Activated T-cell treated with anti-CD3 and anti-CD28 coated beads, Interleukin-2, amount 50 U/mL, for 4 hours (primary cell): ENCODE results near the gene YPEL2. TPM values are rescaled to one million over a fixed set of nuclear protein-coding genes. Genes with fewer than 3 reads are reported as not detected.
"Not testable (repeated sequence)": the region's sequence is repeated elsewhere in the genome, so short reads cannot be mapped to it uniquely, and the experiment has no call there.

Source experiments
- ATAC-seq, 2 donors: fragments of 200-7000 bp; cut with Tn5 transposase; one replicate each; pipeline ENCODE4 v1.10.0; 2021
- DNase-seq: peaks from one replicate; pipeline ENCODE4 v3.0.0-alpha.2; 2020
- H3K27me3 Mint-ChIP-seq: one replicate; pipeline ENCODE4 v1.8.0; 2021; ENCODE audit warnings: low read depth, mixed read lengths
- H3K36me3 Mint-ChIP-seq: one replicate; pipeline ENCODE4 v1.8.0; 2022; ENCODE audit warnings: mixed read lengths; ENCODE audit not compliant: insufficient read depth
- H3K4me1 Mint-ChIP-seq: one replicate; pipeline ENCODE4 v1.8.0; 2021; ENCODE audit warnings: low read depth, mixed read lengths
- H3K4me3 Mint-ChIP-seq: one replicate; pipeline ENCODE4 v1.8.0; 2021; ENCODE audit warnings: mild to moderate bottlenecking, moderate library complexity, mixed read lengths
- H3K9me3 Mint-ChIP-seq: one replicate; pipeline ENCODE4 v1.8.0; 2021; ENCODE audit warnings: mixed read lengths
- total RNA-seq, 3 donors: library from RNA; stranded (reverse); gene quantifications; one replicate each; pipeline ENCODE4 v1.2.1, GENCODE V29; 2021

YPEL2 gene
- total RNA-seq, 3 donors from 2014 or later, result 1.3 to 3.1 (median 1.8) TPM

DNA sequence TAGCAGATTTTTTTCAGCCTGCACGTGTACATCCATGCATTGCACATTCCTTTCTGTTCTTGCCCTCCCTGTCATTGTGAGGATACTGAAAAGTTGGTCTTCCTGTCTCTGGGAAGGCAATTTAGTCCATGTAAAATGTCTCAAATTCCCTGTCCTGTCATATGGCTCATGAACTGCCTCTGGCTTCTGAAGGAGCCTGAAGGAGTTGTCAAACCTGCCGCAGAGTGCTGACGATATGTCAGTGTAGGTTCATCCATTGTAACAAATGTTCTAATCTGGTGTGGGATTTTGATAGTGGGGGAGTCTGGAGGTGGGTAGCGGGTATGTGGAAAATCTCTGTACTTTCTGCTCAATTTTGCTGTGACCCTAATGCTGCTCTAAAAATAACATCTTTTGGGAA, 59.6 kb downstream of the YPEL2 start:
- H3K9me3 Mint-ChIP-seq, result no peaks in the 10 kb centered on the region
- peaks cover 8% of the 10 kb centered on the region for H3K36me3 Mint-ChIP-seq

DNA sequence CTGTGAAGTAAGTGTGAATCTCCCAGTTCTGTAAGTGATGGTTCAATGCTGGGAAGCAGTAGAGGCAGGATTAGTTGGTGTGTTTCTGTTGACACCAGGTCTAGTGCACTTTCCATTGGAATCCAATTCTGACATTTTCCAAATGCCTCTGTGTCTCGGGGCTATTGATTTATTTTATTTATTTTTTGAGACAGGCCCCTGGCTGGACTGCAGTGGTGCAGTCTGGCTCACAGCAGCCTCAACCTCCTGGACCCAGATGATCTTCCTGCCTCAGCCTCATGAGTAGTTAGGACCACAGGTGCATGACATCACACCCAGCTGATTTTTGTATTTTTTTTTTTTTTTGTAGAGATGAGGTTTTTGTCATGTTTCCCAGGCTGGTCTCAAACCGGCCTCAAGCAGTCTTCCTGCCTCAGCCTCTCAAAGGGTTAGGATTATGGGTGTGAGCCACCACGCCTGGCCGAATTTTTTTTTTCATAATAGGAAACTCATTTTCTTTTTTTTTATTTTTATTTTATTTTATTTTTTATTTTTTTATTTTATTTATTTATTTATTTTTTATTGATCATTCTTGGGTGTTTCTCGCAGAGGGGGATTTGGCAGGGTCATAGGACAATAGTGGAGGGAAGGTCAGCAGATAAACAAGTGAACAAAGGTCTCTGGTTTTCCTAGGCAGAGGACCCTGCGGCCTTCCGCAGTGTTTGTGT, 61.7 kb downstream of the YPEL2 start:
- ATAC-seq (no peak), DNase-seq (no peak)
- no peaks in the 10 kb centered on the region for H3K27me3 Mint-ChIP-seq
- H3K4me3 Mint-ChIP-seq, result no peak overlapping the region
- H3K4me1 Mint-ChIP-seq, result no peaks in the 10 kb centered on the region
- no peaks in the 10 kb centered on the region for H3K9me3 Mint-ChIP-seq
- H3K36me3 Mint-ChIP-seq, result peaks cover 18% of the 10 kb centered on the region

More for the DNA sequence above, 59.6 kb downstream of the YPEL2 start:
- no peaks in the 10 kb centered on the region for H3K4me1 Mint-ChIP-seq
- H3K4me3 Mint-ChIP-seq, result no peak overlapping the region
- DNase-seq (no peak), ATAC-seq (no peak)
- H3K27me3 Mint-ChIP-seq, result no peaks in the 10 kb centered on the region

DNA sequence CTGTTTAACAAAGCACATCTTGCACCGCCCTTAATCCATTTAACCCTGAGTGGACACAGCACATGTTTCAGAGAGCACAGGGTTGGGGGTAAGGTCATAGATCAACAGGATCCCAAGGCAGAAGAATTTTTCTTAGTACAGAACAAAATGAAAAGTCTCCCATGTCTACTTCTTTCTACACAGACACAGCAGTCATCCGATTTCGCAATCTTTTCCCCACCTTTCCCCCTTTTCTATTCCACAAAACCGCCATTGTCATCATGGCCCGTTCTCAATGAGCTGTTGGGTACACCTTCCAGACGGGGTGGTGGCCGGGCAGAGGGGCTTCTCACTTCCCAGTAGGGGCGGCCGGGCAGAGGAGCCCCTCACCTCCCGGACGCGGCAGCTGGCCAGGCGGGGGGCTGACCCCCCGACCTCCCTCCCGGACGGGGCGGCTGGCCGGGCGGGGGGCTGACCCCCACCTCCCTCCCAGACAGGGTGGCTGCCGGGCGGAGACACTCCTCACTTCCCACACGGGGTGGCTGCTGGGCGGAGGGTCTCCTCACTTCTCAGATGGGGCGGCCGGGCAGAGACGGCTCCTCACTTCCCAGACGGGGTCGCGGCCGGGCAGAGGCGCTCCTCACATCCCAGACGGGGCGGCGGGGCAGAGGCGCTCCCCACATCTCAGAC, 62.4 kb downstream of the YPEL2 start:
- not testable (repeated sequence) for H3K4me3 Mint-ChIP-seq, ATAC-seq, H3K9me3 Mint-ChIP-seq, H3K4me1 Mint-ChIP-seq, DNase-seq, H3K27me3 Mint-ChIP-seq
- peaks cover 25% of the 10 kb centered on the region for H3K36me3 Mint-ChIP-seq

DNA sequence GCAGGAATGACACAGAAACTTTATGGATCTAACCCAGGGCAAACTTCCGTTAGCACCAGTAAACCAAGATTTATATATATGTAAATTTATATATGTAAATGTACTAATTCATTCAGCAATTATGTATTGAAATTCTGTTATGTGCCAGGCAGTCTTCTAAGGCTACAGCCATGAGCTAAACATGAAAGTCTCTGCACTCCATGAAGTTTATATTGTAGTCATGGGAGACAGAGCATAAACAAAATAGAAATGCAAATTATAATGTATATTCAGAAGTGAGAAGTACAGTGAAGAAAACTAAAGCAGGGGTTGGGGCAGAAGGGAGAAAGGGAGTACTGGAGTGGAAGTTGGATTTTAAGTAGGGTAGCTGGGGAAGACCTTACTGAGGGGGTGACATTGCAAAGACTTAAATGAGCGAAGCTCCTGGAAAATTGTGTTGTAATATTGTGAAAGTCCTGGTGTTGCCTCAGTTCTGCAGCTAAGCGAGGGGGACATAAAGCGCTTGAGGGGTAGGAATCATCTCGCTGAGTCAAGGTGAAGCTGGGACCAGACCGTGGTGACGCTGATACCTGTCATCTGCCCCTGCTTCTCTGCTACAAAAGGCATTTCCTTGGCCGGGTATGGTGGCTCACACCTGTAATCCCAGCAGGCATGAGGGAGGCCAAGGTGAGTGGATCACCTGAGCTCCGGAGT, 64.8 kb downstream of the YPEL2 start:
- Mint-ChIP-seq H3K36me3 (peaks cover 31% of the 10 kb centered on the region), H3K4me3 (no peak overlapping the region), H3K27me3 (no peaks in the 10 kb centered on the region), H3K9me3 (no peaks in the 10 kb centered on the region), H3K4me1 (no peaks in the 10 kb centered on the region)
- ATAC-seq (no peak), DNase-seq (no peak)

DNA sequence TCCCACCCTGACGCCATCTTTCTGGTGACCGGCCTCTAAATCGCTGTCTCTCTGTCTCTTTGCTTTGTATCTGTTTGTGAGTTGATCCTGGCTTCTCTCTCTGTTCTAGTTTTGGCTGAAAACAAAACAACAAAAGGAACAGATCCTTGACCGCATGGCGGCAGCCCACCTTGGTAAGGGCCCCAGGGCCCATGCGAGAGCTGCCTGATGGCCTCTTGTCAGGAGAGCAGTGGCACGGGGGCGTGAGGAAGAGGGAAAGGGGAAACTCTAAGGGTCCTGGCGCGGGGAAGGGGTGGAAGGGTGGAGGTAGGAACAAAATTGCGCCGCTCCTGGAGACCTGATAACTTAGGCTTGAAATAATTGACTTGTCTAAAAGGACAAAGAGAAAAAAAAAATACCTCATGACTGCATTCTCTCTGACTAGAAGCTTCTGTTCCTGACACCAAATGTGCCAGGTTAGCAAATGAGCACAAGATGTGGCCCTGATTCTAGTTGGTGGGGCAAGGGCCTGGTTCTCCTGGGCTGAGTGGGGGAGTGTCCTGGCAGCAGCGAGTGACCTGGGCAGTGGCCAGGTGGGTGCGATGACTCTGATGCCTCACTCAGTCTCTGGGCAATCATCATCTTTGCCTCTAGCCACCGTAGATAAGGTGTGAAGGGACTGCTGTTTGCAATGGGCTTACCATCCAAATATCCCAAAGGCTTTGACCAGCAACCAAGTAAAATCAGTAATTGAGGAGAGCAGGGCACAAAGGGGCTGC, 66.0 kb downstream of the YPEL2 start:
- ATAC-seq, result no peak
- Mint-ChIP-seq H3K36me3 (peaks cover 31% of the 10 kb centered on the region), H3K4me1 (no peaks in the 10 kb centered on the region), H3K4me3 (no peak overlapping the region), H3K27me3 (no peaks in the 10 kb centered on the region), H3K9me3 (no peaks in the 10 kb centered on the region)
- DNase-seq, result no peak

DNA sequence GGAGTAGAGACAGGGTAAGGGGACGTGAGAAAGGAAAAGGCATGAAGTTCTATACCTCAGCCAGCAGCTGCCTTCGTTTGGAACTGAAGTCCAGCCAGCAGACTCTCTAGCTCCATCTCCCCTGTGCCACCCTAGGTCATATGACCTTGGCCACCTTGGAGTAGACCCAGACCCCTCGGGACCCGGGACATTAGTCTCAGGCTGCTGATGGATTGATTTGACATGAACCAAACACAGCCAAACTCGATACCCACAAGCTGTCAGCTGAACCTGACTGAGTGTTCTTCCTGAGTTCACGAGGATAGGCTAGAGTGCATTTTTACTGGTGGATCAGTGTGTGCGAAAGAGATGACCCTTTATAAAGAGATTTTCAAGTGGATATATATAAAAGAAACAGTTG, 68.5 kb downstream of the YPEL2 start:
- Mint-ChIP-seq H3K9me3 (no peaks in the 10 kb centered on the region), H3K4me3 (no peak overlapping the region), H3K36me3 (peaks cover 36% of the 10 kb centered on the region)

DNA sequence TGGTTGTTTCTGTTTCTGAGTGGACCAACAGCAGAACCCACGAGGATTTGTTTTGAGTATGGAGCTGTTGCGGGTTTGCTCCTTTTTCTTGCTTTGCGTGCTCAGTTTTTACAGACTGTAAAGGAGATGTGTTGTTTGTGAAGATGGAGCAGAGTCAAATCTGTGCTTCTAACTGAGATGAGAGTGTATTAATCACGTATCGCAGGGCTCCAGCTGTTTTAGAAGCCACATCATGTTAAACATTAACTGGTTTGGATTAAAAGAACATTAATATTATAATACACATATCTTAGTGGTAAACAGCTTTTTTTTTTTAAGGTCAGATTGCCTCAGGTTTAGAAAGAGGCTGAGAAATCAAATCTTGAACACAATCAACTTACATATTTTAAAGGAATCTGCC, 69.4 kb downstream of the YPEL2 start:
- Mint-ChIP-seq H3K4me3 (no peak overlapping the region), H3K4me1 (no peaks in the 10 kb centered on the region), H3K36me3 (peaks cover 36% of the 10 kb centered on the region), H3K9me3 (no peaks in the 10 kb centered on the region), H3K27me3 (no peaks in the 10 kb centered on the region)
- DNase-seq, result no peak
- no peak for ATAC-seq

More for the DNA sequence above, 68.5 kb downstream of the YPEL2 start:
- Mint-ChIP-seq H3K4me1 (no peaks in the 10 kb centered on the region), H3K27me3 (no peaks in the 10 kb centered on the region)
- ATAC-seq, result no peak
- no peak for DNase-seq

DNA sequence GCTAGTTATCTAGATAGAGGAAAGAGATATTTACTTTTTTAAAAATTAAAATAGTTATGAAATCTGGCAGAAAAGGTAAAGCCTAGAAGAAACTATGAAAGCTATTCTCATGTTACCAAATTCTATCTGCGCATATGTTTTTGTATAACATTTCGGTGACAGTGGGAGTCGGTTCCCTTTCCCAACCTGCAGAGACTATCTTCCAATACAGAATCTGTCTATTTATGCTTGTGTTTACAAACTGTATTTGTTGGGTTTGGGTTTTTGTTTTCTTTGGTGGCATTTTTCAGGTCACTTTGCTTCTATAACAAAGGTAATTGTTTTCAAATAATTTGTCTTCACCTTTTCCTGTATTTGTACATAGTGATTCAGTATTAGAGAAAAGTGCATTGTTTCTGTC, 69.8 kb downstream of the YPEL2 start:
- no peaks in the 10 kb centered on the region for H3K9me3 Mint-ChIP-seq
- no peak for ATAC-seq
- peaks cover 38% of the 10 kb centered on the region for H3K36me3 Mint-ChIP-seq
- no peaks in the 10 kb centered on the region for H3K27me3 Mint-ChIP-seq
- H3K4me1 Mint-ChIP-seq, result no peaks in the 10 kb centered on the region
- no peak overlapping the region for H3K4me3 Mint-ChIP-seq
- DNase-seq, result no peak

DNA sequence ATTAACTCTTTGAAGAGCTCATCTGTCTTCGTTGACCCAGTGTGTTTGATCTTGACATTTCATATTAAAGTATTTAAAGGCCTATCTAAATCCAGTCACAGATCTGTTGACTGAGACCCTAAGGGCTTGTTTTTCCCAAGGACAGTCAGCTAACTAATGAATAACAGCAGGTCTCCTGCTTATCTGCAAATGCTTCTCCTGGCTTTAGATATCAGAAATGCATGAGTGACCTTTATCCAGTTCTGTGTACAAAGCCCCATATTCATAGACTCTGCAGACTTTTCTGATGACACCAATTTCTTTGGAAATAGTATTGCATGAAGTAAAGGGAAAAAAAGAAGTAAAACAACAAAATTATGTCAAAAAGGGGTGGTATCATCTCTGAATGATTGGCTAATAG, 70.3 kb downstream of the YPEL2 start:
- H3K36me3 Mint-ChIP-seq, result peaks cover 38% of the 10 kb centered on the region
- DNase-seq, result no peak
- no peaks in the 10 kb centered on the region for H3K27me3 Mint-ChIP-seq
- H3K4me3 Mint-ChIP-seq, result no peak overlapping the region
- no peak for ATAC-seq
- no peaks in the 10 kb centered on the region for H3K4me1 Mint-ChIP-seq
- H3K9me3 Mint-ChIP-seq, result no peaks in the 10 kb centered on the region

DNA sequence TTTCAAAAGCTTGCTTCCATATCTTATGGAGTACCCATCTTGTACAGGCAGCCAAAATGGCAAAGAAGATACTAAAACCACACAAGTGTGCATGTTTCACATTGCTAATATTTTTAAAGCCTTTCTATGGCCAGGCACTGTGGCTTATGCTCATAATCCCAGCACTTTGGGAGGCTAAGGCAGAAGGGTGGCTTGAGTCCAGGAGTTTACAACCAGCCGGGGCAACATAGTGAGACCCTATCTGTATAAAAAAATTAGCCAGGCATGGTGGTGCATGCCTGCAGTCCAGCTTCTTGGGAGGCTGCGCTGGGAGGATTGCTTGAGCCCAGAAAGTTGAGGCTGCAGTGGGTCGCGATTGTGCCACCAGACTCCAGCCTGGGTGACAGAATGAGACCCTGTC, 71.3 kb downstream of the YPEL2 start:
- ATAC-seq (no peak), DNase-seq (no peak)
- Mint-ChIP-seq H3K27me3 (no peaks in the 10 kb centered on the region), H3K4me3 (no peak overlapping the region), H3K36me3 (peaks cover 30% of the 10 kb centered on the region), H3K9me3 (no peaks in the 10 kb centered on the region), H3K4me1 (no peaks in the 10 kb centered on the region)

DNA sequence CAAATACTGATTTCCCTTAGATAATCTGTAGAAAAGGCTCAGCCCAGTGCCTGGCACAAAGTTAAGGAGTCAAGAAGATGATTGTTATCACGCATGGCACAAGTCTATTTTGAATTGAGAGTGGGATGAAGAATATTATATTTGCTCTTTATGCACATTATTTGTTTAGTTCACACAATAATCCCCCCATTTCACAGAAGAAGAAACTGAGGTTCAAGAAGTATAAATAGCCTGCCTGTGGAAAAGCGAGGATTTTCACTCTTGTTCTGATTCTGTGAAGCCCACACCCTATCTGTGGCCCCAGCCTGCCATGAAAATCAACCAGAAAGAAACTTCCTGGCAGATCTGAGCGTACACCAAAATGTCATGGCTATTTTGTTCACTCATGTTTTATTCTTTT, 73.0 kb downstream of the YPEL2 start:
- Mint-ChIP-seq H3K4me3 (no peak overlapping the region), H3K9me3 (no peaks in the 10 kb centered on the region), H3K36me3 (peaks cover 15% of the 10 kb centered on the region), H3K27me3 (no peaks in the 10 kb centered on the region), H3K4me1 (no peaks in the 10 kb centered on the region)
- ATAC-seq (no peak), DNase-seq (no peak)

DNA sequence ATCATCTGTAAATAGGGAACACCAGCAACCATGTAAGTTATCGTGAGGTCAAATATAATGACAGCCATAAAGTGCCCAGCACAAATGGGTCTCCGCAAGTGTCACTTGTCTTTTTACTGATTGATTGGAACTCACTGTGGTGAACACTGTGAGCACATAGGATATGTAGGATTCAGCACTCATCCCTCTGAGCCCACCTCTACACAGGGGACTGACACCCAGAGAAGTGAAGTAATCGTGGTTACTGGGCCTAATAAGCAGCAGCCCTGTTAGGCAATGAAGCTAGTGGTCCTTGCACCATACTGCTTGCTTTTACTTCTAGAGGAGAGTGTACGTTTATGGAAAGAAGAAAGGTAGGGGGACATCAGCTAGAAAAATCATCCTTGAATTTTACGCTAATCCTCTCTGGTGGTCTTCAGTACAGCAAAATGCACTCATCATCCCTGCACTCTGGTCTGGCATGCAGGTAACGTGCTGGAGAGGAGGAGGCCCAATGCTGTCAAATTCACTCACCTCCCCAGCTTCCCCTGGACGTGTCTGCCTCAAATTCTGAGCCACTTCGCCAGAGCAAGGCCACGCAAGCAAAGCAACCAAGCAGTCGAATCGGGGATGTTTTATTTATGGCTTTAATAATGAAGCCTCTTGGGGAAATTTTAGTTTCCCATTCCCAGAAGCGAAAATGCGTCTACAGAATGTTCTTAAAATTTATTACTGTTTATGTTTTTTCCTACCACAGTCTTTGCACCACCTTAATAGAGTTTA, 74.7 kb downstream of the YPEL2 start:
- ATAC-seq, result no peak

DNA sequence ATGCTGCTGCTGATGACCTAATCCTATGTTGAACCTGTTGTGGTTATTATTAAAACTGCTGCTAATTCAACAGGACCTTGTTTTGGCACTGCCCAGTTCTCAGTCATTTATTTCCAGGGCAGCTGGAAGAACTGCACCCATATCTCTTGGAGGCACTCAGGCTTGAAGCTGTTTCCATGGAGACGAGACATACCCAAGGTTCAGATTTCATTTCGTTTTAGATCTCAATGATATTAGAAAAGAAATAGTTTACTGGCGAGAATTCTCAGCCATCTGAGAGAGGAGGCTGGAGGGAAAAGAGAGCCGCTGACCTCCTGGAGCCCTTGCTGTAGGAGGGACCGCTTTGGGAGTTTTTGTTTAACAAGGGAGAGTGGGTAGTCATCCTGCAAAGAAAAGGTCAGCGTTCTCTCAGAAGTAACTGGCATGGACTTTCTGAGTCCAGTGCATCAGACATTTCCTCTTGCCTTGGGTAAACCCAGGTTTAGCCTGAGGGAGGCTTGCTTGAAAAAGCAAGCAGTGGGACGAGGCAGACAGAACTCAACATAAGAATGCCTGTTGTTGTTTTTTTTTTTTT, 75.4 kb downstream of the YPEL2 start:
- H3K27me3 Mint-ChIP-seq, result no peaks in the 10 kb centered on the region
- no peak for ATAC-seq
- peaks cover 10% of the 10 kb centered on the region for H3K36me3 Mint-ChIP-seq
- peaks cover 5% of the 10 kb centered on the region for H3K9me3 Mint-ChIP-seq
- no peak overlapping the region for H3K4me3 Mint-ChIP-seq
- no peaks in the 10 kb centered on the region for H3K4me1 Mint-ChIP-seq
- no peak for DNase-seq

More for the DNA sequence above, 74.7 kb downstream of the YPEL2 start:
- Mint-ChIP-seq H3K4me3 (no peak overlapping the region), H3K27me3 (no peaks in the 10 kb centered on the region), H3K4me1 (no peaks in the 10 kb centered on the region), H3K36me3 (peaks cover 10% of the 10 kb centered on the region), H3K9me3 (peaks cover 5% of the 10 kb centered on the region)
- DNase-seq, result no peak
